Measurements from ENCODE around the gene RABL2B. TPM values are rescaled to one million over a fixed set of nuclear protein-coding genes. Genes with fewer than 3 reads are reported as not detected.
"Not testable (repeated sequence)": the region's sequence is repeated elsewhere in the genome, so short reads cannot be mapped to it uniquely, and the experiment has no call there.

The RABL2B gene
- total RNA-seq, 1 donor, result 18.6 TPM

DNA sequence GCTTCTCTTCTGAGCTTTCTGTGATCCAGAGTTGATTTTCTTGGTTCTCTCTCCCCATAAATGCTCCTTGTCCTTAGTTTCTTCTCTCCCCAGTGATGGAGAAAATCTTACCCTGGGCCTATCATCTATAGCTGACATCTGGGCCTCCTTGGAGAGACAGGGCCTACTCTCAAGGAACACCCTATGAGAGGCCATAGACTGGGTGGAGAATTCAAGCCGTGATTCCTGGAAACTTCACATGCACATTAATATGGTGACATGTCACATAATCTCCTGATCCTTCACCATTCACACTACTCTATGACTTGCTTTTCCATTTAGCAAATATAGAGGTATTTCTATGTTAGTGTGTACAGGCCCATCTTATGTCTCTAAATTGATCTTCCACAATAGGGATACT lies 35.9 kb downstream of the RABL2B start:
- not testable (repeated sequence) for DNase-seq (ENCODE audit: low read depth); H3K4me3 ChIP-seq (ENCODE audit: low read depth, low read length)

DNA sequence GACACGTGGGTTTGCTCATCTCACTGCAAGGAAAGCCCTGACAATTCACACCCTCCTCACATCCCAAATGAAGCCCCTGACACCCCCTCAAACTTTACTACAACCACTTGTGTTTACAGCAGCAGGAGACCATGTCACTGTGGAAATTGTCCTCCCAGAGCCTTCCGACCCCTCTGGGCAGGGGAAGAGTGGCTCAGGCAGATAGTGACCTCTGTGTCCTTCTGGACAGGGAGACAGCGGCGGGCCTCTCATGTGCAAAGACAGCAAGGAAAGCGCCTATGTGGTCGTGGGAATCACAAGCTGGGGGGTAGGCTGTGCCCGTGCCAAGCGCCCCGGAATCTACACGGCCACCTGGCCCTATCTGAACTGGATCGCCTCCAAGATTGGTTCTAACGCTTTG lies 39.0 kb downstream of the RABL2B start:
- H3K4me3 ChIP-seq (ENCODE audit: low read depth, low read length); DNase-seq (ENCODE audit: low read depth): not testable (repeated sequence)

DNA sequence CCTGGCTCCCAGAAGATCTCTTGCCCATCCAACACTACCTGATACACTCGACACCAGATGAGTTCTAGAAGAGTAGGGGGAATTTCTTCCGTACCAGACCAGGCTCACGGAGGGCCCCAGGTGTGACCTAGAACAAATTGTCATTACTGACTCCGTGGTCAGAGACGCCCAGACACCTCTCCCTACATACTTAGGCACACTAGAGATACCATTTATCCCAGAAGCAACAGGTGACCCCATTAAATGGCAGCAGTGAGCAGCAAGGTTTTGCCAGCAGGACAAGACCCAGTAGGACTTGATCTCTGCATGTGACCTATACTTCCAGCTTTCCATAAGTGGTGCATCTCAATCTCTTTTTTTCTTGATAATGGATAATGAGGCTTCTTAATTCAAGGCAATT lies 42.7 kb downstream of the RABL2B start:
- DNase-seq (ENCODE audit: low read depth), result not testable (repeated sequence)

DNA sequence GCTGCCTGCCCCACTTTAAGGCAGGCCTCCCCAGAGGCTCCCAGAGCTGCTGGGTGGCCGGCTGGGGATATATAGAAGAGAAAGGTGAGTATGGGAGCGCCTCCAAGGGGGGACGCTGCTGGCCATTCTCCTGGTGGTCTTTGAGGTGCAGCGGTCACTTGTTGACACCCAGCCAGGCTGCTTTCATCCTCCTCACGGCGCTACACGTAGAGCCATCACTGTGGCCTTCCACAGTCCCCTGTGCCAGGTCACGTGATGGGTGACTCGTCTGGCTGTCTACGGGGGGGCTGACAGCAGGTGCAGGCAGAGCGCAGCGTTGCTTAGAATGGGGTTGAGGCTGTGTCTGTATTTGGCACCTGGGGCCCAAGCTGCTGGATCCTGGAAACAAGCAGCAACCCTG lies 43.5 kb downstream of the RABL2B start:
- no peak overlapping the region for H3K4me3 ChIP-seq (ENCODE audit: low read depth, low read length)
- TF ChIP-seq, protein P1, sequence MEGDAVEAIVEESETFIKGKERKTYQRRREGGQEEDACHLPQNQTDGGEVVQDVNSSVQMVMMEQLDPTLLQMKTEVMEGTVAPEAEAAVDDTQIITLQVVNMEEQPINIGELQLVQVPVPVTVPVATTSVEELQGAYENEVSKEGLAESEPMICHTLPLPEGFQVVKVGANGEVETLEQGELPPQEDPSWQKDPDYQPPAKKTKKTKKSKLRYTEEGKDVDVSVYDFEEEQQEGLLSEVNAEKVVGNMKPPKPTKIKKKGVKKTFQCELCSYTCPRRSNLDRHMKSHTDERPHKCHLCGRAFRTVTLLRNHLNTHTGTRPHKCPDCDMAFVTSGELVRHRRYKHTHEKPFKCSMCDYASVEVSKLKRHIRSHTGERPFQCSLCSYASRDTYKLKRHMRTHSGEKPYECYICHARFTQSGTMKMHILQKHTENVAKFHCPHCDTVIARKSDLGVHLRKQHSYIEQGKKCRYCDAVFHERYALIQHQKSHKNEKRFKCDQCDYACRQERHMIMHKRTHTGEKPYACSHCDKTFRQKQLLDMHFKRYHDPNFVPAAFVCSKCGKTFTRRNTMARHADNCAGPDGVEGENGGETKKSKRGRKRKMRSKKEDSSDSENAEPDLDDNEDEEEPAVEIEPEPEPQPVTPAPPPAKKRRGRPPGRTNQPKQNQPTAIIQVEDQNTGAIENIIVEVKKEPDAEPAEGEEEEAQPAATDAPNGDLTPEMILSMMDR (IDR thresholded peaks at IDR 0.05; ENCODE audit: insufficient read depth, low read depth, low read length), result no peak

More for the DNA sequence above, 42.7 kb downstream of the RABL2B start:
- H3K4me3 ChIP-seq (ENCODE audit: low read depth, low read length), result not testable (repeated sequence)

DNA sequence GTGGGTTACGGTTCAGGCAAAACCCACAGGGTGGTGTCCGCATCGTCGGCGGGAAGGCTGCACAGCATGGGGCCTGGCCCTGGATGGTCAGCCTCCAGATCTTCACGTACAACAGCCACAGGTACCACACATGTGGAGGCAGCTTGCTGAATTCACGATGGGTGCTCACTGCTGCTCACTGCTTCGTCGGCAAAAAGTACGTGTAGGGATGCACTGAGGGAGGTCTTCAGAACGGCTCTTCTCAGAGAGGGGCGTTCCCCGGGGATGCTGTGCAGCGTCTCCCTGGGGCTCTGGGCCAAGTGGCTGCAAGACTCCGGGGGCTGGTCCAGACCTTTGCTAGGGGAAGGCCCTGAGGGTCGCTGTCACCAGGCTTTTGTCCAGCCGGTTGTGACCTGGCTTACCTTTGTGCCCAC lies 44.2 kb downstream of the RABL2B start:
- no peak overlapping the region for H3K4me3 ChIP-seq (ENCODE audit: low read depth, low read length)
- no peak for DNase-seq (ENCODE audit: low read depth)
- TF ChIP-seq, protein P1 (IDR thresholded peaks at IDR 0.05; ENCODE audit: insufficient read depth, low read depth, low read length), result no peak

More for the DNA sequence above, 43.5 kb downstream of the RABL2B start:
- DNase-seq (ENCODE audit: low read depth), result no peak

DNA sequence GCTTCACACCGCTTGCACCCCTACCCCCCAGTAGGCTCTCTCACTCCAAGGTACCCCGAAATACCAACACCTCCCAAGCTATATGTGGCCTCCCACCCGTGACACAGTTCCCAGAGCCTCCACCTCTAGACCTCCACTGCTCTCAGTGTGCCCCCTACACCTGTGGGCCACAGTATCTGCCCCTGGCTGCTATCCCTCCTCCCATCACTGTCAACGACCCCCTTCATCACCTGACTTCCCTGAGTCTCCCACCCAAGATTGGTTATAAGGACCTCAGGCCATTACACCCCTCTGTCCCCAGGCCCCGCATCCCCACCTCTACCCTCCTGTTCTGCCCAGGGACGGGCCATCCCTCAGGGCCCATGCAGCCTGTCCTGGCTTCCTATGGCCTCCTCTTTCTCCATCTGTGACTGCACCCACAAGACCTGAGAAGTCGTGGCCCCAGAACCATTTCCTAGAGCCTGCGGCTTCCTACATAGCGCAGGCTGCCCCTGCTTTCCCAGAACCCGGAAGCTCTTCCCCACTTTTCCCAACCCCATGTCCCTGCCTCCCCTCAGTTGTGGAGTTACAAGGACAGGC lies 44.7 kb downstream of the RABL2B start:
- H3K4me3 ChIP-seq (ENCODE audit: low read depth, low read length), result no peak overlapping the region
- TF ChIP-seq, protein P1 (IDR thresholded peaks at IDR 0.05; ENCODE audit: insufficient read depth, low read depth, low read length), result no peak
- no peak for DNase-seq (ENCODE audit: low read depth)

DNA sequence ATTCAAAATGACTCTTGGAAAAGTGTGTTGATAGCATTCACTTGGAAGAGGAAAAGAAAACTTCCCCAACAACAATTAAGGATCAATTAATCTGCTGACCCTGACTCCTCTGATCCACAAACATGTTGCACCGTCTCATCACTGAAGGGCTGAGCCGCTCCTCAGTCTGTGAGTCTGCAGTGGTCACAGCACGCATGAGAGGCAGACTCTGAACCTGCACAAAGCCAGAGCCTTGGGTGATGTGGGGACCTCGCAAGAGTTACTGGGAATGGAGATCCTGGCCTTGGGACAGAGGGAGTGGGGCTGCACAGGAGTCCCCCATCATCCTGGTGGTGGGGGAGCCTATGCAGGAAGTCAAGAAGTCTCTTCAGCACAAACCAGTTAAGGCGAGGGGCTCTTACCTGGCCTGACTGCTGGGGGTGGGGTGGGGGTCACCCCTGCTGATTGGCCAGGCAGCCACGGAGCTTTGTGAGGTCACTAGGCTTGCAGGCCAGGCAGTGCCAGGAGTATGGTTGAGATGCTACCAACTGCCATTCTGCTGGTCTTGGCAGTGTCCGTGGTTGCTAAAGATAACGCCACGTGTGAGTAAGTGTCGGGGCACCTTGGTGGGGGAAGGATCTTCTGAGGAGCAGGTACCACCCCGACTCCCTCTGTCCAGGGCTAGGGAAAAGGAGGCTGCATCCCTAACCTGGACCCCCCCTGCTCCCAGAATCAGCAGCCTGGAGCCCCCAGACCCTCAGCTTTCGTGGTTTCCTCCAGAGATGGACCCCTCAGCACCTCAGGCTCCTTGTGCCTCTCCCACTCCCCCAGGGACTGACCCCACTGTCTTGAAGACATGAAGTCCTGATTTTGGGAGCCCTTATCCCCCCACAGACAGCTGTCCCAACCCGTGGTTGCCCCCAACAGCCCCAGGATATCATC lies 45.4 kb downstream of the RABL2B start, which contains the start of gene ACR:
Gene ACR (plus strand): TSS at position 477 of the 921 bp plus-strand sequence. CDS start 32 bp downstream, at position 509.
- H3K4me3 ChIP-seq (ENCODE audit: low read depth, low read length), result no peak within 1 kb of the TSS
- no peak for DNase-seq (ENCODE audit: low read depth)
- TF ChIP-seq, protein P1 (IDR thresholded peaks at IDR 0.05; ENCODE audit: insufficient read depth, low read depth, low read length), result no peak

DNA sequence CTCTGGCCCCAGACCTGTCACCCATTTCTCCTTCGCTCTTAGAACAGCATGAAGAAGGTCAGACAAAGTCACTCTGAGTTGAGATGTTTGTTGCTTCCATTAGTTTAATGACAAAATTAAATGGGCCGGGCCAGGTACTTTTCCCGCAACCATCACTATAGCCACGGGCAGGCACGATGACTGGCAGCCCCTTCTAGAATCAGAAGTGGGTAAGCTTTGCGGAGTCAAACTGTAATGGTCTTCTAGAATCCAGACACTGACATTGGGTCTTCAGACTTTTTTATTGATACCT lies 47.8 kb downstream of the RABL2B start:
- no peak for DNase-seq (ENCODE audit: low read depth)
- H3K4me3 ChIP-seq (ENCODE audit: low read depth, low read length), result no peak overlapping the region
- TF ChIP-seq, protein P1 (IDR thresholded peaks at IDR 0.05; ENCODE audit: insufficient read depth, low read depth, low read length), result no peak
